Measurements from ENCODE around the gene NUDT19.

Gene NUDT19

DNA sequence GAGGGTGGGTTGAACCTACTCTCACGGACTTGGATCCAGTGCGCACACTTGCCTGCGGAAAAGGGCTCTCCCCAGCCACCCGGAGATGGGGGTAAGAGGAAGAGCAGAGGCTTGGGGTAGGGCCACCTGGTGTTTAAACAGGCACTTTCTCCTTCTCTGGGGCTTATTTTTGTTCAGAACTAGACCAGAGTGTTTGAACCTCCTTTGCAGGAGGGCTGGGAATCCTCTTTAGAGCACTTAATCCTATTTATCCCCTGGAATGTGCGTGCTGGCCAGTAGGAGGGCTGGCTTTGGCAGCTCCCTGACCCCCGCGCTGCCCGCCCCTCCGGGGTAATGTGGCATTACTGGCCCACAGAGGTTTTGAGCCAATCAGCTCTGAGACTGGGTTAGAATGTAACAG is 14.0 kb upstream of the NUDT19 start (continued):
- no peak for TF ChIP-seq ZNF132 (tag by site-specific recombination; IDR thresholded peaks at IDR 0.05; ENCODE audit: borderline replicate concordance)
- TF ChIP-seq, protein P1, sequence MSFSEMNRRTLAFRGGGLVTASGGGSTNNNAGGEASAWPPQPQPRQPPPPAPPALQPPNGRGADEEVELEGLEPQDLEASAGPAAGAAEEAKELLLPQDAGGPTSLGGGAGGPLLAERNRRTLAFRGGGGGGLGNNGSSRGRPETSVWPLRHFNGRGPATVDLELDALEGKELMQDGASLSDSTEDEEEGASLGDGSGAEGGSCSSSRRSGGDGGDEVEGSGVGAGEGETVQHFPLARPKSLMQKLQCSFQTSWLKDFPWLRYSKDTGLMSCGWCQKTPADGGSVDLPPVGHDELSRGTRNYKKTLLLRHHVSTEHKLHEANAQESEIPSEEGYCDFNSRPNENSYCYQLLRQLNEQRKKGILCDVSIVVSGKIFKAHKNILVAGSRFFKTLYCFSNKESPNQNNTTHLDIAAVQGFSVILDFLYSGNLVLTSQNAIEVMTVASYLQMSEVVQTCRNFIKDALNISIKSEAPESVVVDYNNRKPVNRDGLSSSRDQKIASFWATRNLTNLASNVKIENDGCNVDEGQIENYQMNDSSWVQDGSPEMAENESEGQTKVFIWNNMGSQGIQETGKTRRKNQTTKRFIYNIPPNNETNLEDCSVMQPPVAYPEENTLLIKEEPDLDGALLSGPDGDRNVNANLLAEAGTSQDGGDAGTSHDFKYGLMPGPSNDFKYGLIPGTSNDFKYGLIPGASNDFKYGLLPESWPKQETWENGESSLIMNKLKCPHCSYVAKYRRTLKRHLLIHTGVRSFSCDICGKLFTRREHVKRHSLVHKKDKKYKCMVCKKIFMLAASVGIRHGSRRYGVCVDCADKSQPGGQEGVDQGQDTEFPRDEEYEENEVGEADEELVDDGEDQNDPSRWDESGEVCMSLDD (tag by site-specific recombination; IDR thresholded peaks at IDR 0.05): no peak
- no peak for TF ChIP-seq ZNF621 (tag by site-specific recombination; IDR thresholded peaks at IDR 0.05)
- no peak for TF ChIP-seq ZNF148 (tag by site-specific recombination; IDR thresholded peaks at IDR 0.05; ENCODE audit: borderline replicate concordance)
- TF ChIP-seq KLF8 (tag by site-specific recombination; IDR thresholded peaks at IDR 0.05): no peak
- no peak for TF ChIP-seq ZNF548 (tag by site-specific recombination; IDR thresholded peaks at IDR 0.05)
- TF ChIP-seq ZNF768 (tag by site-specific recombination; IDR thresholded peaks at IDR 0.05): no peak
- TF ChIP-seq ZNF391 (tag by site-specific recombination; IDR thresholded peaks at IDR 0.05; ENCODE audit: borderline replicate concordance, low read depth): no peak
- peak; percentile 57 for TF ChIP-seq SP2 (tag by site-specific recombination; IDR thresholded peaks at IDR 0.05)
- no peak for TF ChIP-seq SCRT1 (tag by site-specific recombination; IDR thresholded peaks at IDR 0.05; ENCODE audit: borderline replicate concordance)
- no peak for TF ChIP-seq INSM2 (tag by site-specific recombination; IDR thresholded peaks at IDR 0.05)
- no peak for TF ChIP-seq ZFP3 (tag by site-specific recombination; IDR thresholded peaks at IDR 0.05; ENCODE audit: low read depth)
- no peak for TF ChIP-seq ZIC2 (tag by site-specific recombination; IDR thresholded peaks at IDR 0.05)
- peak; percentile 78 for TF ChIP-seq GLIS1 (tag by site-specific recombination; IDR thresholded peaks at IDR 0.05)
- TF ChIP-seq GLIS2 (tag by site-specific recombination; IDR thresholded peaks at IDR 0.05): peak; percentile 56
- no peak for TF ChIP-seq ZBTB17 (tag by site-specific recombination; IDR thresholded peaks at IDR 0.05)
- TF ChIP-seq ZNF133 (tag by site-specific recombination; IDR thresholded peaks at IDR 0.05): no peak
- TF ChIP-seq ZBTB49 (tag by site-specific recombination; IDR thresholded peaks at IDR 0.05; ENCODE audit: low read depth): no peak

GRCh38 chr19:32680986-32681385 is 10.6 kb upstream of the NUDT19 start:
- ChIA-PET CTCF (interaction anchor here (0.6 to 1.4 kb wide), 4 partner anchors 8 to 471 kb away, joined by 3 to 4 read pairs (median 4); partner anchors contain the start of gene PDCD5), POLR2A (interaction anchor here (0.6 to 2.6 kb wide), 4 partner anchors 11 to 1975 kb away, joined by 3 to 20 read pairs (median 4); partner anchors contain the start of gene NUDT19)
- no peaks in the 10 kb centered on the region for H3K9me3 ChIP-seq (ENCODE audit: control insufficient read depth, insufficient read depth, low read depth, low read length)
- H3K36me3 ChIP-seq (ENCODE audit: control insufficient read depth in 2 of 2, insufficient read depth in 1 of 2, low read length in 2 of 2): no peaks in the 10 kb centered on the region; a peak in 2 of 3 replicates
- H3K4me1 ChIP-seq (ENCODE audit: control insufficient read depth, insufficient read depth, low read length): peaks cover 5% of the 10 kb centered on the region
- TF ChIP-seq ZNF391 (tag by site-specific recombination; IDR thresholded peaks at IDR 0.05; ENCODE audit: borderline replicate concordance, low read depth): no peak
- peak; percentile 14; the same call in 1 of the 2 replicates for TF ChIP-seq PRDM1 (tag by site-specific recombination; IDR thresholded peaks at IDR 0.05)
- H3K4me3 ChIP-seq (ENCODE audit: low read depth, low read length): no peak overlapping the region
- H3K27ac ChIP-seq (ENCODE audit: extremely low read depth, low read depth, low read length): no peak overlapping the region

All from HEK293 (cell line).